OCI-LY7 (cell line): ENCODE results near the gene COL6A2. TPM values are rescaled to one million over a fixed set of nuclear protein-coding genes. Genes with fewer than 3 reads are reported as not detected.

Source experiments
- BruUV-seq: library from RNA; stranded (reverse); fragments of 400-500 nt; replicated peaks from 2 replicates; lab custom pipeline; 2021; lab: Mats Ljungman, UMichigan
- CTCF ChIA-PET: fragments of 300-600 bp; sonication (Branson Sonifier 250); formaldehyde crosslinking; loops from one replicate; lab custom pipeline; 2022; ENCODE audit warnings: antibody characterized with exemption; ENCODE audit not compliant: unreplicated experiment; lab: Charles Lee
- POLR2A ChIA-PET: fragments of 300-600 bp; sonication (Branson Sonifier 250); formaldehyde crosslinking; loops from one replicate; lab custom pipeline; 2022; ENCODE audit warnings: antibody characterized with exemption; lab: Charles Lee
- DNase-seq: peaks from one replicate; pipeline ENCODE4 v3.0.0-alpha.2; 2015; ENCODE audit warnings: low spot score
- H2AFZ ChIP-seq: fragments of 200-600 bp; sonication (generic), shearing (Covaris generic); 2 replicates; pipeline ENCODE4 v1.6.1; 2014; ENCODE audit warnings: mild to moderate bottlenecking, antibody characterized with exemption, low read length, moderate library complexity
- H3K27ac ChIP-seq: fragments of 200-600 bp; sonication (generic); 2 replicates; pipeline ENCODE4 v1.5.1; 2014; ENCODE audit warnings: mixed run types, low read depth, mild to moderate bottlenecking, moderate library complexity, low read length, inconsistent platforms; ENCODE audit not compliant: poor library complexity, severe bottlenecking
- H3K36me3 ChIP-seq: fragments of 200-600 bp; sonication (generic); 2 replicates; pipeline ENCODE4 v1.6.1; 2014; ENCODE audit warnings: mild to moderate bottlenecking, antibody characterized with exemption, low read length, moderate library complexity, mixed read lengths; ENCODE audit not compliant: insufficient read depth
- H3K4me1 ChIP-seq: fragments of 200-600 bp; sonication (generic); 2 replicates; pipeline ENCODE4 v1.5.1; 2014; ENCODE audit warnings: mild to moderate bottlenecking, low read length; ENCODE audit not compliant: insufficient read depth, poor library complexity, severe bottlenecking
- H3K4me2 ChIP-seq: fragments of 200-600 bp; sonication (generic); 2 replicates; pipeline ENCODE4 v1.6.1; 2014; ENCODE audit warnings: mild to moderate bottlenecking, low read length
- H3K4me3 ChIP-seq: fragments of 200-600 bp; sonication (generic); 2 replicates; pipeline ENCODE4 v1.5.1; 2014; ENCODE audit warnings: mild to moderate bottlenecking, low read depth, low read length; ENCODE audit not compliant: poor library complexity, severe bottlenecking
- H3K79me2 ChIP-seq: fragments of 200-600 bp; sonication (generic); 2 replicates; pipeline ENCODE4 v1.6.1; 2016; ENCODE audit warnings: low read depth, mild to moderate bottlenecking, low read length, moderate library complexity, mixed read lengths; ENCODE audit not compliant: insufficient read depth
- H3K9me2 ChIP-seq: fragments of 200-600 bp; sonication (generic); 2 replicates; pipeline ENCODE4 v1.6.1; 2016; ENCODE audit warnings: mild to moderate bottlenecking, low read length, mixed read lengths; ENCODE audit not compliant: insufficient read depth
- H3K9me3 ChIP-seq: fragments of 200-600 bp; sonication (generic); 2 replicates; pipeline ENCODE4 v1.6.1; 2014; ENCODE audit warnings: mild to moderate bottlenecking, mixed run types, low read length, mixed read lengths
- H4K20me1 ChIP-seq: fragments of 200-600 bp; sonication (generic); 2 replicates; pipeline ENCODE4 v1.6.1; 2014; ENCODE audit warnings: mild to moderate bottlenecking, antibody characterized with exemption, low read length, moderate library complexity, mixed read lengths; ENCODE audit not compliant: insufficient read depth
- EZH2phosphoT487 ChIP-seq: fragments of 200-600 bp; sonication (generic); IDR thresholded peaks from 2 replicates; pipeline ENCODE4 v1.6.1; 2018; ENCODE audit warnings: low read depth, borderline replicate concordance, mild to moderate bottlenecking, mixed run types, antibody characterized with exemption, low read length, moderate library complexity, mixed read lengths
- intact Hi-C: fragments of 100-400 bp; cut with micrococcal nuclease; formaldehyde crosslinking; loops from one replicate; pipeline ENCODE4 v1.10.0; 2022; ENCODE audit not compliant: unreplicated experiment
- total RNA-seq, 2 experiments: library from RNA; depleted of rRNA in 1 of 2; stranded (reverse); fragments of >200 nt in 1 of 2; shearing (Covaris generic) in 1 of 2; gene quantifications; 2 replicates each; pipeline ENCODE4 v1.2.3, GENCODE V29; 2014 to 2022
- TF ChIP-seq, protein P1 (sequence below): fragments of 200-600 bp; sonication (generic); conservative IDR thresholded peaks from 2 replicates; pipeline ENCODE4 v1.5.1; 2014; ENCODE audit warnings: mild to moderate bottlenecking, antibody characterized with exemption, low read length, moderate library complexity, mixed read lengths

COL6A2 gene
- total RNA-seq, 2 experiments from 2014 or later, result not detected

DNA sequence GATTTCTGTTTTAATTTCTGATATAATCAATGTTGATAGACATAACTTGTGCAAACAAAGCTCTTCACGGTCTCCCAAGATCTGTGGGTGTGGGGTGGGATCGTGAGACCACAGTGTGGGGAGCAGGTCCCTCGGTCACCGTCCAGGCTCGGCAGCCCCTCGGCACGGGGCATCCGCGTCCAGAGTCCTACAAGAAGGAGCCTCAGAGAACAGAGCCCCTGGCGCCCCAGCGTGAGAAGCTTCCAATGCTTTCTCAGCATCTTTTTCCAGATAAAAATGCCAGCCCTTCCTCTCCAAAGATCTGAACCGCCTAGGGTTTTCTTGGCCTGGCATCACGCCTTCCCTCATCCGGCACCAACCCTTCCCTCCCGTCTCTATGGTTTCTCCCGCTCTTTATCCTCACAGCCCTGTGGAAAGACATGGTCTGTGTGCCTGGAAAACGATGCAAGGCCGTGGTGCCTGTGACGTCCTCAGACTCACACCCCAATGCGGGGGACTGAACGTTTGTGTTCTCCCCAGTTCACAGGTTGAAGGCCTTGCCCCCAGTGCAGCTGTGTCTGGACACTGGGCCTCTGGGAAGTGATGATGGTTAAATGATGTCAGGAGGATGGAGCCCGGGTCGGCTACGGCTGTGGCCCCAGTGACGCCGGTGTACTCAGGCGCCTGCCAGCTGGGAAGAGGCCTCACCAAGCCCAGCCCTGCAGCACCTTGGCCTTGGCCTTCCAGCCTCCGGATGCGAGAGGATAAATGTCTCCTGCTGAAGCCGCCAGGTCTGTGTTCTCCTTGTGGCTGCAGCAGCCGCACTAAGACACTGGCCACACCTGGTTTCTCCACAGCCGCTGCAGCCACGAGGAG, 45.9 kb upstream of the COL6A2 start:
- Histone ChIP-seq H3K4me2 (no peak overlapping the region), H2AFZ (no peak overlapping the region), H3K27ac (no peak overlapping the region), H3K9me3 (no peaks in the 10 kb centered on the region), H3K4me3 (no peak overlapping the region), H3K36me3 (no peaks in the 10 kb centered on the region), H3K79me2 (no peaks in the 10 kb centered on the region), H3K9me2 (no peaks in the 10 kb centered on the region), H3K4me1 (no peaks in the 10 kb centered on the region), H4K20me1 (no peaks in the 10 kb centered on the region)
- CTCF ChIA-PET, result no interaction called here
- no TSS peak for BruUV-seq
- TF ChIP-seq EZH2phosphoT487, result no peak
- TF ChIP-seq, protein P1, sequence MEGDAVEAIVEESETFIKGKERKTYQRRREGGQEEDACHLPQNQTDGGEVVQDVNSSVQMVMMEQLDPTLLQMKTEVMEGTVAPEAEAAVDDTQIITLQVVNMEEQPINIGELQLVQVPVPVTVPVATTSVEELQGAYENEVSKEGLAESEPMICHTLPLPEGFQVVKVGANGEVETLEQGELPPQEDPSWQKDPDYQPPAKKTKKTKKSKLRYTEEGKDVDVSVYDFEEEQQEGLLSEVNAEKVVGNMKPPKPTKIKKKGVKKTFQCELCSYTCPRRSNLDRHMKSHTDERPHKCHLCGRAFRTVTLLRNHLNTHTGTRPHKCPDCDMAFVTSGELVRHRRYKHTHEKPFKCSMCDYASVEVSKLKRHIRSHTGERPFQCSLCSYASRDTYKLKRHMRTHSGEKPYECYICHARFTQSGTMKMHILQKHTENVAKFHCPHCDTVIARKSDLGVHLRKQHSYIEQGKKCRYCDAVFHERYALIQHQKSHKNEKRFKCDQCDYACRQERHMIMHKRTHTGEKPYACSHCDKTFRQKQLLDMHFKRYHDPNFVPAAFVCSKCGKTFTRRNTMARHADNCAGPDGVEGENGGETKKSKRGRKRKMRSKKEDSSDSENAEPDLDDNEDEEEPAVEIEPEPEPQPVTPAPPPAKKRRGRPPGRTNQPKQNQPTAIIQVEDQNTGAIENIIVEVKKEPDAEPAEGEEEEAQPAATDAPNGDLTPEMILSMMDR, result no peak
- DNase-seq, result no peak
- intact Hi-C loops, result no loop called here
- POLR2A ChIA-PET, result no interaction called here

DNA sequence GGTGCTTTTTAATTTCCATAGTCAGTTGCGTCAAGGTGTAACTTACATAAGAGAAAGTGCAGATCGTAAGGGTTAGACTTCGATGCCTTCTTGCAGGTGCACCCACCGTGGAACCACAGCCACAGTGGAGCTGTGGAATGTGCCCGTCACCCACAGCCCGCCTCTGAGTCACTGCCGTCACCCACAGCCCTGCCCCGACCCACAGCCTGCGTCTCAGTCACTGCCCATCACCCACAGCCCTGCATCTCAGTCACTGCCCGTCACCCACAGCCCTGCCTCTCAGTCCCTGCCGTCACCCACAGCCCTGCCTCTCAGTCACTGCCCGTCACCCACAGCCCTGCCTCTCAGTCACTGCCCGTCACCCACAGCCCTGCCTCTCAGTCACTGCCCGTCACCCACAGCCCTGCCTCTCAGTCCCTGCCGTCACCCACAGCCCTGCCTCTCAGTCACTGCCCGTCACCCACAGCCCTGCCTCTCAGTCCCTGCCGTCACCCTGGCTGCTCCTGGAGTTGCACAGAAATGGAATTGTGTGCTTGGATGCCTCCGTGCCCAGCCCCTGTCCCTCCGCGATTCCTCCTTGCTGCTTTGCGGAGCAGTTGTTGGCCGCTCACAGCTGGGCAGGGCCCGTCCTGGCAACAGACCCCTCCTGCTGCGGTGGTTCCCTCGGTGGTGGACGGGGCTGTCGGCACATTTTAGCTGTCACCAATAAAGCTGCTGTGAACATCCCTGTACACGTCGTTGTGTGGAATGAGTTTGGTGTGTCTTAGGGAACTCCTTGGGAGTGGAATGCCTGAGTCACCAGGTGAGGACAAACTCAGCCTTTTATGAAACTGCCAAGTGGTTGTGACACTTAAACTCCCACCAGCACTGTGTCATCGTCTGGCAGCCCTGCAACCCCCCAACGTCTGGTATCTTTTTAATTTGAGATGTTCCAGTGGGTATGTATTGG, 44.9 kb upstream of the COL6A2 start:
- ChIA-PET POLR2A (no interaction called here), CTCF (no interaction called here)
- Histone ChIP-seq H3K4me3 (no peak overlapping the region), H3K4me2 (no peak overlapping the region), H4K20me1 (no peaks in the 10 kb centered on the region), H2AFZ (no peak overlapping the region), H3K27ac (no peak overlapping the region), H3K9me2 (no peaks in the 10 kb centered on the region), H3K36me3 (no peaks in the 10 kb centered on the region), H3K9me3 (no peaks in the 10 kb centered on the region), H3K79me2 (no peaks in the 10 kb centered on the region), H3K4me1 (no peaks in the 10 kb centered on the region)
- no TSS peak for BruUV-seq
- no peak for TF ChIP-seq EZH2phosphoT487
- TF ChIP-seq, protein P1, result no peak
- intact Hi-C loops, result no loop called here
- no peak for DNase-seq
